Renal cortical epithelial cell (primary cell): ENCODE data around the gene ZNF225. TPM values are rescaled to one million over a fixed set of nuclear protein-coding genes. Genes with fewer than 3 reads are reported as not detected.
A peak's percentile ranks its signal among the peaks of the same experiment; 100 is the strongest.
"Not testable (repeated sequence)": the region's sequence is repeated elsewhere in the genome, so short reads cannot be mapped to it uniquely, and the experiment has no call there.

Experiments used
- DNase-seq: peaks from one replicate; pipeline ENCODE4 v3.0.0-alpha.2; 2011; ENCODE audit warnings: low read depth
- total RNA-seq: library from RNA; depleted of rRNA; stranded (reverse); fragments of >200 nt; gene quantifications from 2 replicates; pipeline ENCODE4 v1.2.3, GENCODE V29; 2014

Gene ZNF225
- total RNA-seq, 1 donor from 2014 or later = 9.2 TPM

GRCh38 chr19:44163789-44164188, 50.6 kb downstream of the ZNF225 start:
- DNase-seq = no peak

- DNase-seq = no peak
Observed at GRCh38 chr19:44164327-44164672, 51.1 kb downstream of the ZNF225 start.

DNA sequence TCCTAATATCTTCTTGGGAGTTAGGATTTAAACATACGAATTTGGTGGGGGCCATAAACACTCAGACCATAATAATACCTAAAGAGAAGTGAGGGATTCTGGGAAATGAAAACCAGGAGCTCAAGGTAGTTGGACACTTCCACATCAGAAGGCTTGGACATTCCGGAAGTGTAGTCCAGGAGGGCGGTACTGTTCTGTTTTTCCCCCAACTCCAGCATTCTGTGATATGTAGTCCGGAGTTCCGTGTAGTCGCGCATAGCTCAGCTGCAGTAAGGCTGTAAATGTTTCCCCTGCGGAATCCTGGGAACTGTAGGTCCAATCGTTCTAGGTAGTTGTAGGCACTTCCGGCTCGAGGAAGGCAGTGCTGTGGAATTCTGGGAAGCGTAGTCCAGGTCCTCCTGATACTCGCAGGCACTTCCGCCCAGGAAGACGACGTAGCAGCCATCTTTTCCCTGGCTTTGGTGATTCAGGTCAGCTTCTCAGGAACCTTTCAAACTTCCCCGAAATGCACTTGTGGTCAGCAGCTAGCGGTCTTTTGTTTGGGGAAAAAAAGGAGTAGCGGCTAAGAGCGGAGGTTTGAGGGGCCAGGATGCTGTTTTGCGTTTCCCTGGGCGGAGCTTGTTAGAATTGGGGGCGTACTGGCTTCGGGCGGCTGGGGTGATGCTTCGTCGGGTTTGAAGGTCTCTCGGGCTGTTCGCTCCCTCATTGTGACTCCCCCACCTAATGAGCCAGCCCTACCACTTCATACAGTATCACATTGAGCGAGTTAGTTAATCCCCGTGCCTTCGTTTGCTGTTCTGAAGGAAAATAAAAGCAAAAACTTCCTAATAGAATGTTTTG, 51.7 kb downstream of the ZNF225 start, which contains the start of gene ZNF226:
Gene ZNF226 (plus strand): TSS at position 428 of the 840 bp plus-strand sequence. CDS start 4,981 bp downstream, outside the sequence.
- peak; percentile 100 for DNase-seq

GRCh38 chr19:44170660-44171059, 57.5 kb downstream of the ZNF225 start:
- DNase-seq = not testable (repeated sequence)

DNA sequence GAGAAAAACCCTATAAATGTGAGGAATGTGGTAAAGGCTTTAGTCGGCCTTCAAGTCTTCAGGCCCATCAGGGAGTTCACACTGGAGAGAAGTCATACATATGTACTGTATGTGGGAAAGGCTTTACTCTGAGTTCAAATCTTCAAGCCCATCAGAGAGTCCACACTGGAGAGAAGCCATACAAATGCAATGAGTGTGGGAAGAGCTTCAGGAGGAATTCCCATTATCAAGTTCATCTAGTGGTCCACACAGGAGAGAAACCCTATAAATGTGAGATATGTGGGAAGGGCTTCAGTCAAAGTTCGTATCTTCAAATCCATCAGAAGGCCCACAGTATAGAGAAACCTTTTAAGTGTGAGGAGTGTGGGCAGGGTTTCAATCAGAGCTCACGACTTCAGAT, 63.4 kb downstream of the ZNF225 start:
- DNase-seq = no peak

GRCh38 chr19:44180968-44181367, 67.8 kb downstream of the ZNF225 start:
- no peak for DNase-seq

DNA sequence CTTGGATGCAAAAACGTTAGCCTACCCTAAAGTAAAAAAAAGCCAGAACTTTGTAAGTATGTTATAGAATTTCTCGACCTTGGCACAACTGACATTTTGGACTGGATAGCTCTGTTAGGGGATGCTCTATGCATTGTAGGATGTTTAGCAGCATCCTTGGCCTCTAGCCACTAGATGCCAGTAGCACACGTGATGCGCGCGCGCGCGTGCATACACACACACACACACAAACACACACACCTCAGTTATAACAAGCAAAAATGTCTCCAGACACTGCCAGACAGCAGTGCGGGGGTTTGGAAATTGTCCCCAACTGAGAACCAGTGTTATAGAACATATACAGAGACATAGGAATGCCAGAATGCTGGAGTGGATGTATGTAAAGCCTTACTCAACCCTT, 68.9 kb downstream of the ZNF225 start:
- DNase-seq = no peak

Other genes starting within 250 kb of the ZNF225 start
- gene ZNF404, start 229.4 kb upstream of the ZNF225 start, total RNA-seq = 2.6 and 6.0 TPM in 2 replicates
- gene ZNF45, start 178.1 kb upstream of the ZNF225 start, total RNA-seq = 12.3 and 24.2 TPM in 2 replicates
- 4.0 and 13.7 TPM in 2 replicates for gene ZNF221, start 162.2 kb upstream of the ZNF225 start, total RNA-seq
- 7.6 and 11.9 TPM in 2 replicates for gene ZNF155, start 129.2 kb upstream of the ZNF225 start, total RNA-seq
- gene ZNF230, start 110.4 kb upstream of the ZNF225 start, total RNA-seq = 3.3 and 5.0 TPM in 2 replicates
- 4.5 and 5.9 TPM in 2 replicates for gene ZNF222, start 88.0 kb upstream of the ZNF225 start, total RNA-seq
- gene ZNF223, start 61.4 kb upstream of the ZNF225 start, total RNA-seq = 8.5 and 9.4 TPM in 2 replicates
- 2.1 and 4.4 TPM in 2 replicates for gene ZNF284, start 41.2 kb upstream of the ZNF225 start, total RNA-seq
- gene ZNF224, start 19.0 kb upstream of the ZNF225 start, total RNA-seq = 19.1 and 41.5 TPM in 2 replicates
- gene ZNF234, start 28.2 kb downstream of the ZNF225 start, total RNA-seq = 6.1 and 16.4 TPM in 2 replicates
- 13.2 and 25.1 TPM in 2 replicates for gene ZNF226, start 51.7 kb downstream of the ZNF225 start, total RNA-seq
- gene ZNF227, start 99.1 kb downstream of the ZNF225 start, total RNA-seq = 17.9 and 24.7 TPM in 2 replicates
- 0.69 and 2.9 TPM in 2 replicates for gene ZNF233, start 146.5 kb downstream of the ZNF225 start, total RNA-seq
- gene ZNF235, start 191.6 kb downstream of the ZNF225 start, total RNA-seq = 2.8 and 8.0 TPM in 2 replicates
- 6.1 and 12.2 TPM in 2 replicates for gene ZNF112, start 243.3 kb downstream of the ZNF225 start, total RNA-seq